ENCODE measurements around the gene NMU. TPM values are rescaled to one million over a fixed set of nuclear protein-coding genes. Genes with fewer than 3 reads are reported as not detected.

The NMU gene, protein sequence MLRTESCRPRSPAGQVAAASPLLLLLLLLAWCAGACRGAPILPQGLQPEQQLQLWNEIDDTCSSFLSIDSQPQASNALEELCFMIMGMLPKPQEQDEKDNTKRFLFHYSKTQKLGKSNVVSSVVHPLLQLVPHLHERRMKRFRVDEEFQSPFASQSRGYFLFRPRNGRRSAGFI
- total RNA-seq = 0.19 TPM in 1 of 2 replicates, not detected in the other

DNA sequence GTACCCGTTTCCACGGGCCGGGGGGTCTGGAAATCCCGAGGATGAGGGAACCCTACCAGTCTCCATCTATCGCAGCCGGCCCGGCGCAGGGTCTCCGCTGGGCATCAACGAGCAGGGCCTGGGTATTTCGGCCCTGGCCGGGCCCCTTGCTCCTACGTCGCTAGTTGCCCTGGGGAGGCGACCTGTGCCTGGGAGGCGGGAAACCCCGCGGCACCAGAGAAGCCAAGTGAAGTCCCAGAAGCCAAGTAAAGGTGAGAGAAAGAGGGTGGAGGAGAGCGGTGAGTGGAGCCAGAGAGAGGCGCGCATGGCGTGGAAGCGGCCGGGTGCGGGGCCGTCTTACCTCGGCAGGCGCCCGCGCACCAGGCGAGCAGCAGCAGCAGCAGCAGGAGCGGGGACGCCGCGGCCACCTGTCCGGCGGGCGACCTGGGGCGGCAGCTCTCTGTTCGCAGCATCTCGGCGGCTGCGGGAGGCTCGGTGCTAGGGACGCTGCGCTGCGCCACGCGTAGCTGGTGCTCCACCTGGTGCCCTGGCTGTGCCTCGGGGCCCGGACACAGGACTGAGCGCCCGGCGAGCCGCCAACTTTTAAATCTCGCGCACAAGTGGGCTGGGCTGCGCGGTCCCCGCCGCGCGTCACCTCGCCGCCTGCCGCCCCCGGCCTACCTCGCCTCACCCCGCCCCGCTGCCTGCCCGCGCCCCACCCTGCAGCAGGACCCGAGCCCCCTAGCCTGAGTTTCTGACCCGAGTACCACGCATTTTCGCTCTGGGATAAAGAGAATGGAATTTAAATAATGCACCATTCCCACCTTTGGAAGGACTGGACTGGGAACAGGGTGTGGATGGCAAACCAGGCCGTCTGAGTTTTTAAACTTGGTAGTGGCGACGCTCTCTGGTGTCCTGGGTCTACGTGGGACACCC is at the start of gene NMU:
Gene NMU, minus strand, starts transcription at position 558 of the 915 bp plus-strand sequence. Its CDS starts 106 bp downstream, at position 452.

DNA sequence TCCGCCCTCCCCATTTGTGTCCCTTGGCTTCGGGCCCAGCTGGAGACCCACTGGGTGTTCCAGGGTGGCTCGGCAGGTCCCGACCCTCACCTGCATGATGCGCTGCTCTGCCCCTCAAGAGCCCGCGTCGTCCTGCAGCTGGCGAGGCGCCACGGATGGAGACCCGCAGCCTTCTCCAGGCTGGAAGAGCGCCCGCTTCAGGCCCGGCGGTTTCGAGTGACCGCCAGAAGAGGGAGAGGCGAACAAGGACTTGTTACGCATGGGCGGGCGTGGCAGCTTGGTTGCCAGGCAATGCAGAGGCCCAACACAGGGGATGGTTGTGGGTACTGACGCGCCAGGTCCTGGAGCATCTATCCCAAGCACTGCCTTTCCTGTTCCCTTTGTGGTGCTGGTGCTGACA is 44.1 kb downstream of the NMU start, which contains the start of gene PDCL2:
Gene PDCL2, minus strand, starts transcription at position 232 of the 400 bp plus-strand sequence. Its CDS starts 136 bp downstream, at position 96.

DNA sequence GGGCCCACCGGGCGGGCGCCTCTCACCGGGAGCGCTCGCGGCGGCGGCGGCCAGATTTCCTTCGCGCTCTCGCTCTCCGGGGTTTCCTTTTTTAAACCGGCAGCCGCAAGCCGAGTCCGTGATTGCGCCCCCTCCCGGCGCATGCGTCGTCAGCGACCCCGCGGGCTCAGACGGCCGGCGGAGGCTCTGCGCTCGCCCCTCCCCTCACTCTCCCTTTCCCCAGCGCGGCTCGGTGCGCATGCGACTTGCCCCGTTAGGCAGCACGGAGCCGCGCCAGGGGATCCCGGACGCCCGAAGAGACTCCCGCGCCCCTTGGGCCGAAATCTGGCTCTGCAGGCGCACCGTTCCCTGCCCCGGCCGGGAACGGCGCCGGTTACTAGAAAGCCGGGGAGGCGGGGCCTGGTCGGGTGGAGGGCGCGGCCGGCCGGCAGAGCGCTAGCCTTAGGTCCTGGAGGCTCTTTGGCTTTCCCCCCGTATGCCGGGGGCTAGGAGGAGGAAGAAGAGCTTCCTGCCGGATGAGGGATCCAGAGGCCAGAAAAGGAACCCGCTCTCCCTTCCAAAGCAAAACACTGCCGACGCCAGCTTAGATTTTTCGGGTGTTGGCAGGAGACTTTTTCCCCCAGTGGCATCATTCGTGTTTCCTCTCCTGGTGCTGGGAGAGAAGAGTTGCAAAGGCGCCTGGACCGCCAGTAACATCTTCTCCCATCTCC is 89.2 kb downstream of the NMU start, which contains the start of gene CLOCK:
Gene CLOCK, minus strand, starts transcription at position 154 of the 710 bp plus-strand sequence. CDS start 64,124 bp downstream, outside the sequence.

Other genes with a start within 250 kb of the NMU start
- 145 and 218 TPM in 2 replicates for gene TMEM165, start 240.3 kb downstream of the NMU start, total RNA-seq
- 20.0 and 34.5 TPM in 2 replicates for gene CLOCK, start 89.4 kb downstream of the NMU start, total RNA-seq
- gene PDCL2, start 44.1 kb downstream of the NMU start, total RNA-seq = not detected in 2 replicates
- not detected in 2 replicates for gene EXOC1L, start 183.5 kb upstream of the NMU start, total RNA-seq
- gene EXOC1, start 217.3 kb upstream of the NMU start, total RNA-seq = 39.9 and 50.7 TPM in 2 replicates